T-helper 1 cell treated with Interleukin-12 subunit alpha and Interleukin-12 subunit beta and Interleukin-4 antibody, amounts not matched to agents 30 μg/mL and 1 μg/mL, for 36 hours (primary cell): ENCODE results near the gene MYBPHL.
"Not testable (repeated sequence)": the region's sequence is repeated elsewhere in the genome, so short reads cannot be mapped to it uniquely, and the experiment has no call there.

Experiments used
- H3K27ac Mint-ChIP-seq: one replicate; pipeline ENCODE4 v1.8.0; 2021; ENCODE audit warnings: mild to moderate bottlenecking, mixed read lengths
- H3K27me3 Mint-ChIP-seq: one replicate; pipeline ENCODE4 v1.8.0; 2021; ENCODE audit warnings: low read depth, mixed read lengths
- H3K36me3 Mint-ChIP-seq: one replicate; pipeline ENCODE4 v1.8.0; 2021; ENCODE audit warnings: low read depth, mixed read lengths
- H3K4me1 Mint-ChIP-seq: one replicate; pipeline ENCODE4 v1.8.0; 2021; ENCODE audit warnings: low read depth, mixed read lengths
- H3K4me3 Mint-ChIP-seq: one replicate; pipeline ENCODE4 v1.8.0; 2021; ENCODE audit warnings: mild to moderate bottlenecking, moderate library complexity, mixed read lengths
- H3K9me3 Mint-ChIP-seq: one replicate; pipeline ENCODE4 v1.8.0; 2021; ENCODE audit warnings: mixed read lengths

MYBPHL gene

GRCh38 chr1:109316506-109316905 is 9.7 kb upstream of the MYBPHL start:
- Mint-ChIP-seq H3K4me1 (no peaks in the 10 kb centered on the region), H3K36me3 (no peaks in the 10 kb centered on the region), H3K9me3 (no peaks in the 10 kb centered on the region), H3K4me3 (no peak overlapping the region), H3K27ac (no peak overlapping the region), H3K27me3 (peaks cover 8% of the 10 kb centered on the region)

- Mint-ChIP-seq H3K4me3 (no peak overlapping the region), H3K9me3 (no peaks in the 10 kb centered on the region), H3K36me3 (no peaks in the 10 kb centered on the region), H3K4me1 (no peaks in the 10 kb centered on the region), H3K27ac (no peak overlapping the region), H3K27me3 (peaks cover 8% of the 10 kb centered on the region)
Measured at GRCh38 chr1:109315288-109315687, 8.5 kb upstream of the MYBPHL start.

- Mint-ChIP-seq H3K4me1 (no peaks in the 10 kb centered on the region), H3K9me3 (no peaks in the 10 kb centered on the region), H3K27ac (no peak overlapping the region), H3K4me3 (no peak overlapping the region), H3K27me3 (peaks cover 11% of the 10 kb centered on the region), H3K36me3 (no peaks in the 10 kb centered on the region)
Measured at GRCh38 chr1:109314795-109315194, 8.0 kb upstream of the MYBPHL start.

GRCh38 chr1:109312978-109313775 is 6.4 kb upstream of the MYBPHL start:
- no peaks in the 10 kb centered on the region for H3K4me1 Mint-ChIP-seq
- no peaks in the 10 kb centered on the region for H3K9me3 Mint-ChIP-seq
- no peaks in the 10 kb centered on the region for H3K36me3 Mint-ChIP-seq
- peaks cover 20% of the 10 kb centered on the region for H3K27me3 Mint-ChIP-seq
- H3K4me3 Mint-ChIP-seq, result no peak overlapping the region
- H3K27ac Mint-ChIP-seq, result no peak overlapping the region

GRCh38 chr1:109312246-109312645 is 5.4 kb upstream of the MYBPHL start:
- Mint-ChIP-seq H3K27me3 (peaks cover 20% of the 10 kb centered on the region), H3K4me1 (no peaks in the 10 kb centered on the region), H3K27ac (no peak overlapping the region), H3K4me3 (no peak overlapping the region), H3K9me3 (no peaks in the 10 kb centered on the region), H3K36me3 (no peaks in the 10 kb centered on the region)

GRCh38 chr1:109309347-109309746 is 2.5 kb upstream of the MYBPHL start:
- no peaks in the 10 kb centered on the region for H3K9me3 Mint-ChIP-seq
- H3K27me3 Mint-ChIP-seq, result peaks cover 18% of the 10 kb centered on the region
- no peaks in the 10 kb centered on the region for H3K36me3 Mint-ChIP-seq
- H3K4me3 Mint-ChIP-seq, result no peak overlapping the region
- H3K27ac Mint-ChIP-seq, result no peak overlapping the region
- H3K4me1 Mint-ChIP-seq, result no peaks in the 10 kb centered on the region

GRCh38 chr1:109307274-109308021 is 637 bp upstream of the MYBPHL start:
- Mint-ChIP-seq H3K4me1 (no peaks in the 10 kb centered on the region), H3K27me3 (peaks cover 15% of the 10 kb centered on the region), H3K9me3 (no peaks in the 10 kb centered on the region), H3K27ac (no peak overlapping the region), H3K36me3 (no peaks in the 10 kb centered on the region), H3K4me3 (no peak overlapping the region)

GRCh38 chr1:109305991-109306390 is 820 bp downstream of the MYBPHL start:
- H3K27ac Mint-ChIP-seq, H3K4me3 Mint-ChIP-seq, H3K9me3 Mint-ChIP-seq, H3K36me3 Mint-ChIP-seq, H3K4me1 Mint-ChIP-seq: not testable (repeated sequence)
- peaks cover 15% of the 10 kb centered on the region for H3K27me3 Mint-ChIP-seq

- Mint-ChIP-seq H3K4me3 (no peak overlapping the region), H3K36me3 (no peaks in the 10 kb centered on the region), H3K4me1 (no peaks in the 10 kb centered on the region), H3K27ac (no peak overlapping the region), H3K27me3 (peaks cover 14% of the 10 kb centered on the region), H3K9me3 (no peaks in the 10 kb centered on the region)
Measured at GRCh38 chr1:109304226-109304920, 2.4 kb downstream of the MYBPHL start.

GRCh38 chr1:109301874-109302273 is 4.9 kb downstream of the MYBPHL start:
- peaks cover 9% of the 10 kb centered on the region for H3K27me3 Mint-ChIP-seq
- H3K4me1 Mint-ChIP-seq, result peaks cover 2% of the 10 kb centered on the region
- no peaks in the 10 kb centered on the region for H3K36me3 Mint-ChIP-seq
- no peak overlapping the region for H3K27ac Mint-ChIP-seq
- H3K9me3 Mint-ChIP-seq, result no peaks in the 10 kb centered on the region
- no peak overlapping the region for H3K4me3 Mint-ChIP-seq

GRCh38 chr1:109300650-109301151 is 6.1 kb downstream of the MYBPHL start:
- H3K36me3 Mint-ChIP-seq, result no peaks in the 10 kb centered on the region
- H3K27me3 Mint-ChIP-seq, result peaks cover 10% of the 10 kb centered on the region
- H3K27ac Mint-ChIP-seq, result no peak overlapping the region
- no peak overlapping the region for H3K4me3 Mint-ChIP-seq
- H3K4me1 Mint-ChIP-seq, result peaks cover 4% of the 10 kb centered on the region
- no peaks in the 10 kb centered on the region for H3K9me3 Mint-ChIP-seq

- Mint-ChIP-seq H3K27ac (no peak overlapping the region), H3K36me3 (no peaks in the 10 kb centered on the region), H3K4me1 (peaks cover 5% of the 10 kb centered on the region), H3K4me3 (no peak overlapping the region), H3K27me3 (peaks cover 13% of the 10 kb centered on the region), H3K9me3 (no peaks in the 10 kb centered on the region)
Measured at GRCh38 chr1:109299558-109300343, 7.1 kb downstream of the MYBPHL start.

GRCh38 chr1:109298666-109299557 is 7.9 kb downstream of the MYBPHL start:
- H3K36me3 Mint-ChIP-seq, result no peaks in the 10 kb centered on the region
- H3K4me1 Mint-ChIP-seq, result peaks cover 5% of the 10 kb centered on the region
- no peaks in the 10 kb centered on the region for H3K9me3 Mint-ChIP-seq
- H3K27me3 Mint-ChIP-seq, result peaks cover 21% of the 10 kb centered on the region
- H3K4me3 Mint-ChIP-seq, result no peak overlapping the region
- H3K27ac Mint-ChIP-seq, result no peak overlapping the region
